Kidney epithelial cell (primary cell): ENCODE measurements around the gene THG1L. TPM values are rescaled to one million over a fixed set of nuclear protein-coding genes. Genes with fewer than 3 reads are reported as not detected.
A peak's percentile ranks its signal among the peaks of the same experiment; 100 is the strongest.
"Not testable (repeated sequence)": the region's sequence is repeated elsewhere in the genome, so short reads cannot be mapped to it uniquely, and the experiment has no call there.

Experiments
- DNase-seq: peaks from one replicate; pipeline ENCODE4 v3.0.0-alpha.2; 2010; ENCODE audit warnings: low read depth
- H3K27me3 ChIP-seq: 2 replicates; pipeline ENCODE4 v1.6.0; 2011; ENCODE audit warnings: low read length; ENCODE audit not compliant: control insufficient read depth, insufficient read depth
- H3K36me3 ChIP-seq: 2 replicates; pipeline ENCODE4 v1.5.1; 2011; ENCODE audit warnings: low read length; ENCODE audit not compliant: control insufficient read depth, insufficient read depth
- H3K4me3 ChIP-seq: 2 replicates; pipeline ENCODE4 v1.5.1; 2011; ENCODE audit warnings: low read depth, mild to moderate bottlenecking, control low read depth, low read length
- total RNA-seq: library from RNA; depleted of rRNA; stranded (reverse); fragments of >200 nt; gene quantifications from 2 replicates; pipeline ENCODE4 v1.2.3, GENCODE V29; 2015
- TF ChIP-seq, protein P1 (sequence below): IDR thresholded peaks from 2 replicates; pipeline ENCODE4 v1.5.1; 2011; ENCODE audit warnings: mild to moderate bottlenecking, moderate library complexity, low read length, control low read depth, inconsistent platforms; ENCODE audit not compliant: insufficient read depth, poor library complexity, severe bottlenecking

THG1L gene
- 17.9 and 18.6 TPM in 2 replicates for total RNA-seq

DNA sequence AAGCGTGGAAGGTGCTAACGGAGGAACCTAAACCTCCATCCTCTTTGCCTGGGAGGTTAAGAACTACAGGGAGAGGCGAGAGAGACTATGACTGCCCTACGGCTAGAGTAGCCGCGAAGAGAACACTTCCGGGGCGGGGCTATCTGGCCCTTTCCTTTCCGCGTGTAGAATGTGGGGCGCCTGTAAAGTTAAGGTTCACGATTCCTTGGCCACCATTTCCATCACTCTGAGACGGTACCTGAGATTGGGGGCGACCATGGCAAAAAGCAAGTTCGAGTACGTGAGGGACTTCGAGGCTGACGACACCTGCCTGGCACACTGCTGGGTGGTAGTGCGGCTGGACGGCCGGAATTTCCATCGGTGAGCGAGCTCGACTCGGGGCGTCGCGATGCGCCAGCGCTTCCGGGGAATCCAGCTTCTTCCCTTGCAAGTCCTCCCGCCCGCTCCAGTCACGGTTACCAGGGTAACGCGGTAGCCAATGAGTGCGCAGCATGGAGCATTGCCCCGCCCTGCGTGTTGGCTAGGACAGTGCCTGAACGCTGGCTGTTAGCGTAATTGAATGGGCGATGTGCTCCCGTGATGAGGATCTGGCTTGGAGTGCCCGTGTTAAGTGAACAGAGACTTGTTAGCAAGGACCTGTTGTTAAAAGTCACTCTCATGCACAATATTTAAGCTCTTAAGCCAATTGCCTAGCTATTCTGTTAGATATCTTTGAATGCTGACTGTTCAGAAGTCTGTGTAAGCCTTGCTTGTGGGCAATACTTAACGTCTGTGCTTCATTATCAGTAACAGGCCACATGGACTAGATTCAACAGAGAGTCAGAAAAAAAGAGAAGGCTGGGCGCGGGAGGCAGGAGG lies at the start of gene THG1L:
TSS of gene THG1L (plus strand) at position 149 of the 858 bp plus-strand sequence. CDS start at position 170, 21 bp downstream.
- TF ChIP-seq, protein P1, sequence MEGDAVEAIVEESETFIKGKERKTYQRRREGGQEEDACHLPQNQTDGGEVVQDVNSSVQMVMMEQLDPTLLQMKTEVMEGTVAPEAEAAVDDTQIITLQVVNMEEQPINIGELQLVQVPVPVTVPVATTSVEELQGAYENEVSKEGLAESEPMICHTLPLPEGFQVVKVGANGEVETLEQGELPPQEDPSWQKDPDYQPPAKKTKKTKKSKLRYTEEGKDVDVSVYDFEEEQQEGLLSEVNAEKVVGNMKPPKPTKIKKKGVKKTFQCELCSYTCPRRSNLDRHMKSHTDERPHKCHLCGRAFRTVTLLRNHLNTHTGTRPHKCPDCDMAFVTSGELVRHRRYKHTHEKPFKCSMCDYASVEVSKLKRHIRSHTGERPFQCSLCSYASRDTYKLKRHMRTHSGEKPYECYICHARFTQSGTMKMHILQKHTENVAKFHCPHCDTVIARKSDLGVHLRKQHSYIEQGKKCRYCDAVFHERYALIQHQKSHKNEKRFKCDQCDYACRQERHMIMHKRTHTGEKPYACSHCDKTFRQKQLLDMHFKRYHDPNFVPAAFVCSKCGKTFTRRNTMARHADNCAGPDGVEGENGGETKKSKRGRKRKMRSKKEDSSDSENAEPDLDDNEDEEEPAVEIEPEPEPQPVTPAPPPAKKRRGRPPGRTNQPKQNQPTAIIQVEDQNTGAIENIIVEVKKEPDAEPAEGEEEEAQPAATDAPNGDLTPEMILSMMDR = no peak
- Histone ChIP-seq H3K4me3 (peak within 1 kb of the TSS; percentile 86), H3K36me3 (no peaks in the 10 kb centered on the region), H3K27me3 (no peaks in the 10 kb centered on the region)
- DNase-seq = peak; percentile 92

DNA sequence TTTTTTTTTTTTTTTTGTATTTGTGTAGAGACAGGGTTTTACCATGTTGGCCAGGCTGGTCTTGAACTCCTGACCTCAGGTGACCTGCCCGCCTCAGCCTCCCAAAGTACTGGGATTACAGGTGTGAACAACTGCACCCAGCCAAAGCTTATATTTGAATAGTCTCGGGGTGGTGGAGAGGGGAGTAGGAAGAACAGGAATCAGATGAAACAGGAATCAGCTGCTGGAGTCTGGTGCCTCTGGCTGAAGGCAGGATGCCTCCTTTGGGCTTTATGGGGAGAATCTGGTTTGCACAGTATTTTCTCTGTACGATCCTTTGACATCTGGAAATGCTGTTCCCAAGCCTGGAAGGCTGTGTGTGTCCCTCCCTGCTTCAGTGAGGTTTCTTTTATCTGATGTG lies 49.0 kb upstream of the THG1L start:
- Histone ChIP-seq H3K4me3 (no peak overlapping the region), H3K36me3 (no peaks in the 10 kb centered on the region), H3K27me3 (no peaks in the 10 kb centered on the region)
- TF ChIP-seq, protein P1 = no peak
- no peak for DNase-seq

DNA sequence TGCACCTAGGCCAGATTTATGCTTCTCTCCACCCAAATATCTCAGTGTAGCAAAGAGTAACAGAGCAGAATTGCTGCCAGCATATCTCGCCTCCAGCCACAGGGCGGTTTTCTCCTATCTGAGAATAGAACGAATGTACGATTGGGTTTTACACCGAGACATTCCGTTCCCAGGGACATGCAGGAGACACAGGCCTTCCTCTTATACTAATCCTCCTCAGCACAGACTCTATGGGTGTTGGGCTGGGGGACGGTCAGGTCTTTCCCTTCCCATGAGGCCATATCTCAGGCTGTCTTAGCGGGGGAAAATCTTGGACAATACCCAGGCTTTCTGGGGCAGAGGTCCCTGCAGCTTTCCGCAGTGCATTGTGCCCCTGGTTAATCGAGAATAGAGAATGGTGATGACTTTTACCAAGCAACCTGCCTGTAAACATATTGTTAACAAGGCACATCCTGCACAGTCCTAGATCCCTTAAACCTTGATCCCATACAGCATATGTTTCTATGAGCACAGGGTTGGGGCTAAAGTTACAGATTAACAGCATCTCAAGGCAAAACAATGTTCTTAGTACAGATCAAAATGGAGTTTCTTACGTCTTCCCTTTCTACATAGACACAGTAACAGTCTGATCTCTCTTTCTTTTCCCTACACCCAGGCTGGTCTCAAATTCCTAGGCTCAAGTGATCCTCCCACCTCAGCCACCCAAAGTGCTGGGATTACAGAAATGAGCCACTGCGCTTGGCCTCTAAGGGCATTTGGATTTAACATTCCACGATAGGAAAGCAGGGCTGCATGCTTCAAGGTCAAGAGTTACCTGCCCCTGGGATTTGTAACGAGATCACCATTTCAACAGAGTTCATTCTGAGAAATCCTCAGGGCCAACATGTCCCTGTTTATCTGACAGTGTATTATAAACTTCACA lies 44.7 kb upstream of the THG1L start:
- H3K36me3 ChIP-seq, H3K4me3 ChIP-seq: not testable (repeated sequence)

DNA sequence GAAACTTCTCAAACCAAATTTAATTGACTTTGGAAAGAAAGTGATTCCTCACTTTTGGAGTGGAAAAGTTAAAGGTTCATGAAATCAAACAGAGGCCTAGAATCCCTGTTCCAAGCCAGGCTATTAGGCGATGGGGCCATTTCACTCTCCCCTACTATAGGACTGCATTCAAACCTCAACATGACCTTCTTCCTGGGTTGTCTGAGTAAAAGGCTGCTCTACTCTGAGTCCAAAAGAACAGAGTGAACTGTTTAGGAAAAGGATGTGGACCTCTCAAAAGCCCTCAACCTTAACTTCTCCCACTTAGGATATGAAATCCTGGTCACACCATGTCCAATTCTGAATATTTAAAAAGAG lies 44.0 kb upstream of the THG1L start:
- Histone ChIP-seq H3K36me3 (no peaks in the 10 kb centered on the region), H3K27me3 (no peaks in the 10 kb centered on the region), H3K4me3 (no peak overlapping the region)
- no peak for DNase-seq
- TF ChIP-seq, protein P1 = no peak

More for the DNA sequence above, 44.7 kb upstream of the THG1L start:
- not testable (repeated sequence) for DNase-seq, H3K27me3 ChIP-seq

DNA sequence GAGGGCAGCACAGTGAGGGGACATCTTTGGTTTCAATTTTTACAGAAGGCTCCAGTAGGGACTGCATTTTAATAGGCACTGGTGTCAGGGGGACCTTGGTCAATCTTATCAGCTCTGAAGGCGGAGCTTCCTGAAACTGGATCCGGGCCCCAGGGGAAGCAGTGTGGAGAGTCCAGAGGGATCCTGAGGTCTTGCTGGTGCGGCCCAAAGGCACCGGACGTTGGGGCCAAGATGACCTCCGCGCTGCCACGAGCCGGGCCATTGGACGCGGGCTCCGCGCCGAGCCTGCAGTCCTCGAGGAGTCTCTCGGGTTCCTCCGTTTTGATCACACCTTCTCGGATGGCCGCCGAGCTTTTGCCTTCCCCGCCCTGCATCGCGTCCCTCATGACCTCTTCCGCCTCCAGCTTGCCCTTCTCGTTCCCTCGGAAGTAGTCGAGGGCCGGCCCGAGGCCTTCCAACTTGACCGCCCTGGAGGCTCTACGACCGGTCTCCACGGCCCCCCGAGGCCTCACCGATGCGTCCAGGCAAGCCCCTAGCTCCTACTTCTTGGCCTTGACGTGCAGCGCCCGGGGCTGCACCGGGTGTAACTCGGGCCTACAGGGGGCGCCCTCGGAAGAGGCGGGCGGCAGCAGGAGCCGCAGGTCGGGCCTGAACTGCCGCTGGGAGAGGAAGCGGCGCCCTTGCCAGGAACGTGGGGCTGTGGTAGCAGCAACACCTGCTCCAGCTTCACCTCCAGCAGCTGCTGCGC lies 41.1 kb upstream of the THG1L start:
- Histone ChIP-seq H3K27me3 (no peaks in the 10 kb centered on the region), H3K36me3 (no peaks in the 10 kb centered on the region), H3K4me3 (no peak overlapping the region)
- no peak for DNase-seq
- TF ChIP-seq, protein P1 = peak; percentile 35
